ENCODE results near the gene NELFB. TPM values are rescaled to one million over a fixed set of nuclear protein-coding genes. Genes with fewer than 3 reads are reported as not detected.

NELFB gene
- total and polyA plus RNA-seq, 2 of the 4 experiments (the other 2 are of a cell fraction), result 36.9 to 66.0 TPM

DNA sequence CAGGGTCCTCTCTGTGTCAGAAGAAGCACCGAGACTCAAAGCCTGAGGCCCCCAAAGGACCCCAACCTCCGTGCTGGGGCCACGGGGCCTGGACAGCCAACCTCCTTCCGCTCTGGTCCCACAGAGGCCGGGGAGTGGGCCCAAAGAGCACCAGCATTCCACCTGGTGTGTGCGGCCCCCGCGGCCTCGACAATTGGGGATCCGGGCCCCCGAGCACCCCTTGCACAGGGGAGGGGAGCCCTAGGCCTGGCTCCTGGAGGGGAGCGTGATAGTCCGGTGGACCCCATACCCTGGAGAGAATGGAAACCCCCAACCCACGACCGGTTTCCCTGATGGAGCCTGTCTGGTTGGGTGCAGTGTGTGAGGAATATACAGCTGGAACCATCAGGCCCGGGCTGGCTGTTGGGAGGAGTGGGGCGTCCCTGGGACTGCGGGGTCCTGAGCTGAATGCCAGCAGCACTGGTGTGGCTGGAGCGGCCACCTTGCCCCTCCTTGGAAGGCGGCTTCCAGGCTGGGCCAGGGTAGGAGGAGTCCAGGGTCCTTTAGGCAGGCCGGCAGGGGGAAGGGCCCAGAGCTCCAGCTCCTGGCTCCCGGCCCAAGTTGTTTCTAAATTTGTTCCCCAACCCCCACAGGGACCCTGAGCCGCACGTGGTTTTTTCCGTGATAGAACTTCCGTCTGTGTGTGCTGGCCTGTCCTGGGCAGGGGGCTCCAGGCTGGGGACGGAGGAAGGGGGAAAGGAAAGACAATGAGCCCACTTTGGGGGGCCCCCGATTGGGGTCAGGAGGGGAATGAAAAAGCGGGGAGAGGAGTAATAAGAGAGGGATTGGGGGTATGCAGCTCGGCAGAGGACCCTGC, 21.6 kb downstream of the NELFB start:
- peaks cover 21% of the 10 kb centered on the region for H3K4me1 ChIP-seq (ENCODE audit: control insufficient read depth, insufficient read depth, low read length)
- peak overlapping the region; percentile 78 for H3K27ac ChIP-seq (ENCODE audit: insufficient read depth, low read length)
- no peak for TF ChIP-seq RAD21 (IDR thresholded peaks at IDR 0.05; ENCODE audit: low read length)
- 0 out of 2 replicates have a peak, but pooled peaks have one; percentile 9 for TF ChIP-seq BHLHE40 (IDR thresholded peaks at IDR 0.05; ENCODE audit: low read depth, low read length)
- no peak for TF ChIP-seq SMC3 (IDR thresholded peaks at IDR 0.05; ENCODE audit: low read depth, low read length)
- no peak for TF ChIP-seq RCOR1 (IDR thresholded peaks at IDR 0.05; ENCODE audit: insufficient replicate concordance, low read length)
- TF ChIP-seq, protein P1, sequence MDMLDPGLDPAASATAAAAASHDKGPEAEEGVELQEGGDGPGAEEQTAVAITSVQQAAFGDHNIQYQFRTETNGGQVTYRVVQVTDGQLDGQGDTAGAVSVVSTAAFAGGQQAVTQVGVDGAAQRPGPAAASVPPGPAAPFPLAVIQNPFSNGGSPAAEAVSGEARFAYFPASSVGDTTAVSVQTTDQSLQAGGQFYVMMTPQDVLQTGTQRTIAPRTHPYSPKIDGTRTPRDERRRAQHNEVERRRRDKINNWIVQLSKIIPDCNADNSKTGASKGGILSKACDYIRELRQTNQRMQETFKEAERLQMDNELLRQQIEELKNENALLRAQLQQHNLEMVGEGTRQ (IDR thresholded peaks at IDR 0.05; ENCODE audit: low read depth, low read length), result 0 out of 2 replicates have a peak, but pooled peaks have one; percentile 18
- peak; percentile 32; the same call in 1 of the 2 replicates for TF ChIP-seq MXI1 (IDR thresholded peaks at IDR 0.05; ENCODE audit: borderline replicate concordance, low read depth, low read length)
- no peak for TF ChIP-seq CHD1 (IDR thresholded peaks at IDR 0.05; ENCODE audit: low read depth, low read length)
- TF ChIP-seq, protein P2, sequence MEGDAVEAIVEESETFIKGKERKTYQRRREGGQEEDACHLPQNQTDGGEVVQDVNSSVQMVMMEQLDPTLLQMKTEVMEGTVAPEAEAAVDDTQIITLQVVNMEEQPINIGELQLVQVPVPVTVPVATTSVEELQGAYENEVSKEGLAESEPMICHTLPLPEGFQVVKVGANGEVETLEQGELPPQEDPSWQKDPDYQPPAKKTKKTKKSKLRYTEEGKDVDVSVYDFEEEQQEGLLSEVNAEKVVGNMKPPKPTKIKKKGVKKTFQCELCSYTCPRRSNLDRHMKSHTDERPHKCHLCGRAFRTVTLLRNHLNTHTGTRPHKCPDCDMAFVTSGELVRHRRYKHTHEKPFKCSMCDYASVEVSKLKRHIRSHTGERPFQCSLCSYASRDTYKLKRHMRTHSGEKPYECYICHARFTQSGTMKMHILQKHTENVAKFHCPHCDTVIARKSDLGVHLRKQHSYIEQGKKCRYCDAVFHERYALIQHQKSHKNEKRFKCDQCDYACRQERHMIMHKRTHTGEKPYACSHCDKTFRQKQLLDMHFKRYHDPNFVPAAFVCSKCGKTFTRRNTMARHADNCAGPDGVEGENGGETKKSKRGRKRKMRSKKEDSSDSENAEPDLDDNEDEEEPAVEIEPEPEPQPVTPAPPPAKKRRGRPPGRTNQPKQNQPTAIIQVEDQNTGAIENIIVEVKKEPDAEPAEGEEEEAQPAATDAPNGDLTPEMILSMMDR (conservative IDR thresholded peaks at IDR 0.05; ENCODE audit: low read depth, low read length), result no peak
- H3K79me1 ChIP-seq (ENCODE audit: low read depth in 1 of 2, low read length in 2 of 2), result peaks cover 3 to 65% of the 10 kb centered on the region in 2 experiments
- dilution Hi-C loops (cut with HindIII; ENCODE audit: low sequenced_read_pairs, unreplicated experiment), result no loop called here
- no peaks in the 10 kb centered on the region for H3K27me3 ChIP-seq (ENCODE audit: control insufficient read depth, insufficient read depth, low read length)
- peak overlapping the region; percentile 60 to 86; a peak in 3 of 4 replicates for H4K8ac ChIP-seq (ENCODE audit: low read depth in 2 of 2, low read length in 2 of 2)
- H4K91ac ChIP-seq (ENCODE audit: insufficient read depth, low read depth, low read length), result peak overlapping the region; percentile 73
- peak overlapping the region; percentile 39; the same call in 1 of the 2 replicates for H3K9ac ChIP-seq (ENCODE audit: low read depth, low read length)
- H3K4ac ChIP-seq (ENCODE audit: low read depth, low read length), result peak overlapping the region; percentile 82
- H3K18ac ChIP-seq (ENCODE audit: low read depth, low read length), result no peak overlapping the region; the same call in 1 of the 2 replicates
- H3K4me3 ChIP-seq (ENCODE audit: insufficient read depth, low read depth, low read length), result no peak overlapping the region; the same call in 1 of the 2 replicates
- H2BK15ac ChIP-seq (ENCODE audit: low read depth, low read length), result 0 out of 3 replicates have a peak overlapping the region, but pooled peaks have one; percentile 40
- 48% methylated on average over 8 of the region's 30 CpGs; no CpG with 5 or more reads in 1 of the 2 experiments for WGBS, 2 experiments (ENCODE audit: extremely low coverage in 2 of 2, insufficient read length in 1 of 2)
- no peaks in the 10 kb centered on the region for H3K9me1 ChIP-seq (ENCODE audit: insufficient read depth, low read length)
- H3K9me3 ChIP-seq (ENCODE audit: control insufficient read depth, insufficient read depth, low read length), result no peaks in the 10 kb centered on the region
- ATAC-seq (ENCODE audit: low read depth), result peak; percentile 43
- DNase-seq, result peak; percentile 38
- peak overlapping the region; percentile 66; the same call in 1 of the 2 replicates for H2BK120ac ChIP-seq (ENCODE audit: low read depth, low read length)
- CTCF ChIA-PET, result no interaction called here
- peak overlapping the region; percentile 76 for H3K4me2 ChIP-seq (ENCODE audit: low read depth, low read length)
- in situ Hi-C loops (cut with MboI; ENCODE audit: low sequenced_read_pairs), result no loop called here
- H4K5ac ChIP-seq (ENCODE audit: low read depth, low read length), result peak overlapping the region; percentile 25; the same call in 1 of the 2 replicates
- H3K14ac ChIP-seq (replicated peaks; ENCODE audit: low read depth, low read length), result no peak overlapping the region; the same call in 1 of the 2 replicates
- POLR2A ChIA-PET (ENCODE audit: unreplicated experiment), result interaction anchor here (0.5 kb wide), 1 partner anchor 10 kb away, joined by 5 read pairs; no protein-coding TSS in a partner anchor
- H3K36me3 ChIP-seq (ENCODE audit: control insufficient read depth, insufficient read depth, low read length), result peaks cover 37% of the 10 kb centered on the region
- peak overlapping the region; percentile 71 for H2BK5ac ChIP-seq (ENCODE audit: low read depth, low read length, poor library complexity, severe bottlenecking)
- peak overlapping the region; percentile 99 for H2AK9ac ChIP-seq (replicated peaks; ENCODE audit: low read depth, low read length, poor library complexity)
- H3K23ac ChIP-seq (ENCODE audit: low read depth, low read length), result 0 out of 2 replicates have a peak overlapping the region, but pooled peaks have one; percentile 10
- H2AFZ ChIP-seq (replicated peaks; ENCODE audit: low read length, poor library complexity), result peak overlapping the region; percentile 88
- intact Hi-C loops (cut with micrococcal nuclease), result no loop called here
- H2AK5ac ChIP-seq (ENCODE audit: low read depth, low read length), result peak overlapping the region; percentile 91
- H2BK20ac ChIP-seq (ENCODE audit: low read depth, low read length), result no peak overlapping the region; the same call in 1 of the 2 replicates
- peaks cover 32% of the 10 kb centered on the region for H4K20me1 ChIP-seq (ENCODE audit: insufficient read depth, low read length)
- no TSS peak for BruUV-seq (replicated peaks)
- H3K56ac ChIP-seq (ENCODE audit: extremely low read depth, insufficient read depth, low read length), result no peak overlapping the region

Measured in IMR-90 (cell line).